ENCODE results near the gene SMARCA5.

DNA sequence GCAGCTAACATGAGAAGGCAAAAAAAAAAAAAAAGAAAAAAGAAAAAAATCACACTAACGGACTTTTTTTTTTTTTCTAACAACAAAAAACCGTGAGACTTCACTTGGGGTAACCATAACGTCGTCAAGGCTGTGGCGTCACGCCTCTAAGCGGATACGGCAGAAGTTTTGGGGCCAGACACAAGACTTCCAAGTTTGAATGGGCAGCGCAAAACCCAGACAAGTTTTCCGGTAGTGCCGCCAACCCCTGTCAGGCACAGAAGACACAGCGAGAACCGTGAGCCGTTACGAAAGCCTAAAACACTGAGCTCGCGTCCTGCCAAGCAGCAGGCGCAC lies 556 bp upstream of the SMARCA5 start:
- no peak for TF ChIP-seq ZFP30 (CRISPR knock-in tag; IDR thresholded peaks at IDR 0.05)
- no peak for TF ChIP-seq RARB (CRISPR knock-in tag; IDR thresholded peaks at IDR 0.05)
- TF ChIP-seq CREB5 (CRISPR knock-in tag; IDR thresholded peaks at IDR 0.05; ENCODE audit: low read depth), result no peak
- no peak for TF ChIP-seq ZNF565 (CRISPR knock-in tag; conservative IDR thresholded peaks at IDR 0.05; ENCODE audit: low read depth)
- TF ChIP-seq, protein P1, sequence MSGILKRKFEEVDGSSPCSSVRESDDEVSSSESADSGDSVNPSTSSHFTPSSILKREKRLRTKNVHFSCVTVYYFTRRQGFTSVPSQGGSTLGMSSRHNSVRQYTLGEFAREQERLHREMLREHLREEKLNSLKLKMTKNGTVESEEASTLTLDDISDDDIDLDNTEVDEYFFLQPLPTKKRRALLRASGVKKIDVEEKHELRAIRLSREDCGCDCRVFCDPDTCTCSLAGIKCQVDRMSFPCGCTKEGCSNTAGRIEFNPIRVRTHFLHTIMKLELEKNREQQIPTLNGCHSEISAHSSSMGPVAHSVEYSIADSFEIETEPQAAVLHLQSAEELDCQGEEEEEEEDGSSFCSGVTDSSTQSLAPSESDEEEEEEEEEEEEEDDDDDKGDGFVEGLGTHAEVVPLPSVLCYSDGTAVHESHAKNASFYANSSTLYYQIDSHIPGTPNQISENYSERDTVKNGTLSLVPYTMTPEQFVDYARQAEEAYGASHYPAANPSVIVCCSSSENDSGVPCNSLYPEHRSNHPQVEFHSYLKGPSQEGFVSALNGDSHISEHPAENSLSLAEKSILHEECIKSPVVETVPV (CRISPR knock-in tag; IDR thresholded peaks at IDR 0.05), result no peak
- no peak for TF ChIP-seq TCF4 (CRISPR knock-in tag; IDR thresholded peaks at IDR 0.05; ENCODE audit: borderline replicate concordance)
- no peak for TF ChIP-seq TOX (CRISPR knock-in tag; IDR thresholded peaks at IDR 0.05; ENCODE audit: borderline replicate concordance)
- no peak for TF ChIP-seq SNAI2 (CRISPR knock-in tag; IDR thresholded peaks at IDR 0.05)
- TF ChIP-seq, protein P2, sequence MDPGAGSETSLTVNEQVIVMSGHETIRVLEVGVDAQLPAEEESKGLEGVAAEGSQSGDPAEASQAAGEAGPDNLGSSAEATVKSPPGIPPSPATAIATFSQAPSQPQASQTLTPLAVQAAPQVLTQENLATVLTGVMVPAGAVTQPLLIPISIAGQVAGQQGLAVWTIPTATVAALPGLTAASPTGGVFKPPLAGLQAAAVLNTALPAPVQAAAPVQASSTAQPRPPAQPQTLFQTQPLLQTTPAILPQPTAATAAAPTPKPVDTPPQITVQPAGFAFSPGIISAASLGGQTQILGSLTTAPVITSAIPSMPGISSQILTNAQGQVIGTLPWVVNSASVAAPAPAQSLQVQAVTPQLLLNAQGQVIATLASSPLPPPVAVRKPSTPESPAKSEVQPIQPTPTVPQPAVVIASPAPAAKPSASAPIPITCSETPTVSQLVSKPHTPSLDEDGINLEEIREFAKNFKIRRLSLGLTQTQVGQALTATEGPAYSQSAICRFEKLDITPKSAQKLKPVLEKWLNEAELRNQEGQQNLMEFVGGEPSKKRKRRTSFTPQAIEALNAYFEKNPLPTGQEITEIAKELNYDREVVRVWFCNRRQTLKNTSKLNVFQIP (CRISPR knock-in tag; IDR thresholded peaks at IDR 0.05; ENCODE audit: borderline replicate concordance, low read depth), result no peak
- no peak for TF ChIP-seq PATZ1 (CRISPR knock-in tag; IDR thresholded peaks at IDR 0.05; ENCODE audit: borderline replicate concordance)
- no peak for TF ChIP-seq ISL1 (CRISPR knock-in tag; IDR thresholded peaks at IDR 0.05)
- no peak for TF ChIP-seq GLIS3 (CRISPR knock-in tag; IDR thresholded peaks at IDR 0.05)
- no peak for TF ChIP-seq OSR1 (CRISPR knock-in tag; IDR thresholded peaks at IDR 0.05)
- TF ChIP-seq PPARA (CRISPR knock-in tag; IDR thresholded peaks at IDR 0.05; ENCODE audit: borderline replicate concordance), result no peak

All from SK-N-SH treated with all-trans-retinoic acid at 6 μM for 48 hours (cell line).